ENCODE measurements around the gene SPHK2.

DNA sequence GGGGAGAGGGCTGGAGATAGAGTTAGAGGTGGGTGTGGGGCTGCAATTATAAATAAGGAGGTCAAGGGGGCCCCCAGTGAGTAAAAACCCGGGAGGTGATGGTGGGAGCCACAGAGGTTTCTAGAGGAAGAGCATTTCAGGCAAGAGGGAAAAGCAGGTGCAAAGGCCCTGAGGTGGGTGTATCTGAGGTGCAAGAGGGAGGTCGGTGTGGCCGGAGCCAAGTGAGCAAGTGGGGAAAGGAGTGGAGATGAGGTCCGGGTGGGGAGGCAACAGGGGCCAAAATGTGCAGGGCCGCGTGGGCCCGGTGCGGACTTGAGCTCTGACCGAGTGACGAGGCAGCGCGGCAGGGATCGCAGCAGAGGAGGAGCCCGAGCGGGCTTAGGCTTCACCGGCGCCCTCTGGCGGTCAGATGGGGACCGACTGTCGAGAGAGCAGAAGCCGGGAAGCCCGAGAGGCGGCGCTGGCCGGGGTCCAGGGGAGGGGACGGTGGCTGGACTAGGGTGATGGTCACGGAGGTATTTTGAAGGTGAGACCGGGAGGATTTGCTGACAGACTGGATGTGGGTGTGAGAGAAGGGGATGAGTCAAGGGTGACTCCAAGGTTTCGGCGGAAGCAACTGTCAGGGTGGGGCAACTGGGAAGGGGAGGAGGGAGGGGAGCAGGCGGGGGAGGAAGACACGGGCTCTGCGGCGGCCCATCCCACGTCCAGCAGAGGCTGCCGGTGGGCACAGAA, 30.5 kb upstream of the SPHK2 start:
- TF ChIP-seq EZH2phosphoT487 (IDR thresholded peaks at IDR 0.05; ENCODE audit: insufficient read depth, low read depth) (no peak), EZH2 (IDR thresholded peaks at IDR 0.05; ENCODE audit: insufficient read depth, poor library complexity, severe bottlenecking) (no peak)

Measured in GM23248 (cell line).